Ovary (tissue), 9 donors: Measurements from ENCODE around the gene DHDH. TPM values are rescaled to one million over a fixed set of nuclear protein-coding genes. Genes with fewer than 3 reads are reported as not detected.
A peak's percentile ranks its signal among the peaks of the same experiment; 100 is the strongest.

Experiments
- DNase-seq, 5 donors: peaks; one replicate each; pipeline ENCODE4 v3.0.0-alpha.2; 2019 to 2020
- H3K27ac ChIP-seq, 2 donors: fragments of 200-600 bp; one replicate each; pipeline versions ENCODE4 v1.5.1 to v1.8.0; 2019 to 2022
- H3K27me3 ChIP-seq: fragments of 200-600 bp; one replicate; pipeline ENCODE4 v1.8.0; 2022
- H3K36me3 ChIP-seq: fragments of 200-600 bp; sonication (generic); one replicate; pipeline ENCODE4 v1.5.1; 2019
- H3K4me1 ChIP-seq: one replicate; pipeline ENCODE4 v1.8.1; 2013; ENCODE audit warnings: mild to moderate bottlenecking, moderate library complexity; ENCODE audit not compliant: insufficient read depth
- H3K4me3 ChIP-seq: fragments of 200-600 bp; sonication (generic); one replicate; pipeline ENCODE4 v1.5.1; 2017
- H3K9me3 ChIP-seq, 2 donors: fragments of 200-600 bp in 1 of 2; sonication (generic) in 1 of 2; one replicate each; pipeline versions ENCODE4 v1.5.1 to v1.8.1; 2013 to 2019; ENCODE audit warnings: mild to moderate bottlenecking in 1 of 2, moderate library complexity in 1 of 2
- CTCF ChIP-seq, 3 donors: fragments of 450-650 bp in 2 of 3; fragments of 200-600 bp in 1 of 3; IDR thresholded peaks; one replicate each; pipeline versions ENCODE4 v1.5.1 to v1.8.0; 2016 to 2022; ENCODE audit warnings: antibody characterized with exemption in 3 of 3, mild to moderate bottlenecking in 1 of 3
- EP300 ChIP-seq: sonication (generic); formaldehyde crosslinking; IDR thresholded peaks from one replicate; pipeline ENCODE4 v1.6.1; 2017; ENCODE audit warnings: antibody characterized with exemption
- POLR2A ChIP-seq: fragments of 450-650 bp; IDR thresholded peaks from one replicate; pipeline ENCODE4 v1.6.1; 2017; ENCODE audit warnings: antibody characterized with exemption, mild to moderate bottlenecking, moderate library complexity
- WGBS, 3 donors: extraction: QIAGEN DNeasy Blood & Tissue Kit in 1 of 3; methylation state at CpG; one replicate each; pipeline versions ENCODE4 v1.1.5 to v1.1.7; 2013 to 2017; 5-methylcytosine and 5-hydroxymethylcytosine counted together
- intact Hi-C, 4 donors: fragments of 100-400 bp; cut with DNase I; formaldehyde crosslinking; loops; one replicate each; pipeline versions ENCODE4 v1.11.0 to v1.15.1; 2022 to 2023
- polyA plus RNA-seq, 2 donors: library from polyadenylated mRNA; stranded (reverse); fragments of 200-250 nt in 1 of 2; fragments of 350-450 nt in 1 of 2; fragmentation: Illumina TruSeq in 1 of 2; extraction: RNeasy Lipid Tissue Mini Kit (QIAGEN cat#74804) in 1 of 2; gene quantifications; one replicate each; pipeline ENCODE4 v1.2.3, GENCODE V29; 2013 to 2014
- small RNA-seq: library from RNA; depleted of rRNA; stranded (forward); fragments of <200 nt; gene quantifications from one replicate; pipeline ENCODE3, GENCODE V24; 2016
- total RNA-seq, 7 donors: library from RNA; depleted of rRNA in 2 of 7; stranded (reverse); fragments of >200 nt in 2 of 7; fragmentation: NEBNext Ultra II Directional in 3 of 7; extraction: Animal tissue kit (Norgen Biotek cat#: 25700) in 3 of 7; gene quantifications; one replicate each; pipeline versions ENCODE4 v1.1.0 to v1.2.4, GENCODE V29; 2016 to 2023
- donor health status: DM: no; HTN: no; CAD: no; lungs with moderate emphysema.
- donor health status: DM: no; HTN: no; CAD: no.
- donor health status: Bipolar disorder and iron deficiency.
- donor health status: DM: yes; HTN: yes; CAD: no.
- donor health status: DM: no; HTN: no; CAD: no.
- donor health status: DM: yes; HTN: yes; CAD: no.

Gene DHDH
- total and polyA plus RNA-seq, 9 donors, result 0.28 to 0.78 (median 0.67) TPM; not detected in 4

DNA sequence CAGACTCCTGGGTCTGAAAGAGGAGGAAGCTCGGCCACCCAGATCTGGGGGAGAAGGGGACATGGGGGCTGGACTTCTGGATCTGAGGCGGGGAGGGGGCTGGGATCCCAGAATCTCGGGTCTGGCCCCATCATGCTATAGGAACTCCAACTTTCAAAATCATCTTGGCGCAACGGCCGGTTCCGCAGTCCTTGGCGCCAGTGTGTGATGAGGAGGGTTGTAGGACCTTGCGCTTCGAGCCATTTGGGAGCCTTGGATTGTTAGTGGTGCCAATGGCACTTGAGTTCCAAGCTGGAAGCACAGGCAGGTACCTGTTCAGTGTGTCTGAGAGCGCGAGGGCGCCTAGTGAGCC lies 60.5 kb downstream of the DHDH start:
- TF ChIP-seq EP300, result no peak
- TF ChIP-seq CTCF (IDR thresholded peaks at IDR 0.05), result no peak
- TF ChIP-seq POLR2A, result no peak
- Histone ChIP-seq H3K27me3 (no peaks in the 10 kb centered on the region), H3K4me3 (peak overlapping the region; percentile 78), H3K9me3 (no peaks in the 10 kb centered on the region), H3K27ac (peak overlapping the region; percentile 83 to 86), H3K4me1 (peaks cover 16% of the 10 kb centered on the region), H3K36me3 (no peaks in the 10 kb centered on the region)
- intact Hi-C loops, result no loop called here
- DNase-seq, result no peak
- 0 to 2% (median 1%) methylated on average over 12 to 13 of the region's 13 CpGs for WGBS, 3 donors

Small RNA genes within 50 kb of the gene (small RNA-seq; reads per million reads assigned to genes)
- gene AC026803.1, result not detected

Other genes with a start within 250 kb of the DHDH start
Only the 30 nearest of the 31 such genes appear.
- gene MAMSTR, start 214.0 kb upstream of the DHDH start, total RNA-seq, result 10 to 100 TPM in 5 of 7 donors, 1 to 10 TPM in 2; 1.3 to 17.1 (median 11.2) TPM
- gene MAMSTR, start 214.0 kb upstream of the DHDH start, polyA plus RNA-seq, result 1 to 10 TPM; 3.7 to 5.7 TPM
- gene RASIP1, start 193.1 kb upstream of the DHDH start, total RNA-seq, result 10 to 100 TPM in 5 of 7 donors, 1 to 10 TPM in 2; 4.9 to 25.9 (median 14.2) TPM
- 10 to 100 TPM in 1 of 2 donors, 1 to 10 TPM in 1; 4.1 to 18.4 TPM for gene RASIP1, start 193.1 kb upstream of the DHDH start, polyA plus RNA-seq
- under 1 TPM in 2 of 7 donors, not detected in 5; 0.11 to 0.67 TPM for gene IZUMO1, start 186.8 kb upstream of the DHDH start, total RNA-seq
- gene IZUMO1, start 186.8 kb upstream of the DHDH start, polyA plus RNA-seq, result under 1 TPM; 0.08 to 0.13 TPM
- gene FUT1, start 181.1 kb upstream of the DHDH start, total RNA-seq, result 1 to 10 TPM in 3 of 7 donors, under 1 TPM in 4; 0.48 to 4.0 (median 0.87) TPM
- gene FUT1, start 181.1 kb upstream of the DHDH start, polyA plus RNA-seq, result 1 to 10 TPM; 1.3 to 1.4 TPM
- not detected for gene FGF21, start 178.2 kb upstream of the DHDH start, total RNA-seq
- gene FGF21, start 178.2 kb upstream of the DHDH start, polyA plus RNA-seq, result not detected
- 10 to 100 TPM; 29.1 to 73.6 (median 55.5) TPM for gene BCAT2, start 122.7 kb upstream of the DHDH start, total RNA-seq
- 10 to 100 TPM in 1 of 2 donors, 1 to 10 TPM in 1; 7.8 to 70.5 TPM for gene BCAT2, start 122.7 kb upstream of the DHDH start, polyA plus RNA-seq
- 10 to 100 TPM; 22.9 to 82.8 (median 46.1) TPM for gene HSD17B14, start 97.2 kb upstream of the DHDH start, total RNA-seq
- 10 to 100 TPM; 10.6 to 78.7 TPM for gene HSD17B14, start 97.2 kb upstream of the DHDH start, polyA plus RNA-seq
- 10 to 100 TPM; 18.3 to 96.5 (median 52.7) TPM for gene PLEKHA4, start 65.1 kb upstream of the DHDH start, total RNA-seq
- gene PLEKHA4, start 65.1 kb upstream of the DHDH start, polyA plus RNA-seq, result 10 to 100 TPM; 18.8 to 50.9 TPM
- gene PPP1R15A, start 61.3 kb upstream of the DHDH start, total RNA-seq, result 100 to 1,000 TPM in 1 of 7 donors, 10 to 100 TPM in 6; 22.8 to 156 (median 40.1) TPM
- gene PPP1R15A, start 61.3 kb upstream of the DHDH start, polyA plus RNA-seq, result 10 to 100 TPM; 63.2 to 66.2 TPM
- 1 to 10 TPM in 5 of 7 donors, not detected in 2; 1.8 to 3.3 (median 2.5) TPM for gene TULP2, start 35.0 kb upstream of the DHDH start, total RNA-seq
- gene TULP2, start 35.0 kb upstream of the DHDH start, polyA plus RNA-seq, result under 1 TPM; 0.35 to 0.40 TPM
- gene NUCB1, start 33.4 kb upstream of the DHDH start, total RNA-seq, result 100 to 1,000 TPM; 128 to 249 (median 189) TPM
- gene NUCB1, start 33.4 kb upstream of the DHDH start, polyA plus RNA-seq, result 100 to 1,000 TPM; 141 to 230 TPM
- gene BAX, start 21.2 kb downstream of the DHDH start, total RNA-seq, result 10 to 100 TPM; 10.6 to 57.7 (median 45.9) TPM
- gene BAX, start 21.2 kb downstream of the DHDH start, polyA plus RNA-seq, result 10 to 100 TPM; 14.6 to 48.1 TPM
- 1,000 to 10,000 TPM; 1,608 to 2,908 (median 2,022) TPM for gene FTL, start 31.6 kb downstream of the DHDH start, total RNA-seq
- gene FTL, start 31.6 kb downstream of the DHDH start, polyA plus RNA-seq, result 1,000 to 10,000 TPM; 2,697 to 3,617 TPM
- 10 to 100 TPM; 16.3 to 33.6 (median 29.0) TPM for gene GYS1, start 59.6 kb downstream of the DHDH start, total RNA-seq
- 10 to 100 TPM; 17.0 to 32.5 TPM for gene GYS1, start 59.6 kb downstream of the DHDH start, polyA plus RNA-seq
- 100 to 1,000 TPM in 1 of 7 donors, 10 to 100 TPM in 6; 44.8 to 101 (median 56.6) TPM for gene RUVBL2, start 60.2 kb downstream of the DHDH start, total RNA-seq
- gene RUVBL2, start 60.2 kb downstream of the DHDH start, polyA plus RNA-seq, result 10 to 100 TPM; 11.4 to 53.1 TPM
- gene LHB, start 83.4 kb downstream of the DHDH start, total RNA-seq, result not detected
- not detected for gene LHB, start 83.4 kb downstream of the DHDH start, polyA plus RNA-seq
- not detected for gene CGB3, start 90.6 kb downstream of the DHDH start, total RNA-seq
- not detected for gene CGB3, start 90.6 kb downstream of the DHDH start, polyA plus RNA-seq
- gene CGB2, start 98.2 kb downstream of the DHDH start, total RNA-seq, result not detected
- gene CGB2, start 98.2 kb downstream of the DHDH start, polyA plus RNA-seq, result not detected
- gene CGB1, start 103.2 kb downstream of the DHDH start, total RNA-seq, result not detected
- gene CGB1, start 103.2 kb downstream of the DHDH start, polyA plus RNA-seq, result not detected
- not detected for gene CGB5, start 110.1 kb downstream of the DHDH start, total RNA-seq
- gene CGB5, start 110.1 kb downstream of the DHDH start, polyA plus RNA-seq, result not detected
- gene CGB8, start 115.4 kb downstream of the DHDH start, total RNA-seq, result under 1 TPM in 1 of 7 donors, not detected in 6; 0.46 TPM
- not detected for gene CGB8, start 115.4 kb downstream of the DHDH start, polyA plus RNA-seq
- not detected for gene CGB7, start 124.0 kb downstream of the DHDH start, total RNA-seq
- under 1 TPM in 1 of 2 donors, not detected in 1; 0.15 TPM for gene CGB7, start 124.0 kb downstream of the DHDH start, polyA plus RNA-seq
- under 1 TPM in 3 of 7 donors, not detected in 4; 0.23 to 0.46 (median 0.27) TPM for gene NTF4, start 131.1 kb downstream of the DHDH start, total RNA-seq
- under 1 TPM in 1 of 2 donors, not detected in 1; 0.13 TPM for gene NTF4, start 131.1 kb downstream of the DHDH start, polyA plus RNA-seq
- gene KCNA7, start 139.0 kb downstream of the DHDH start, total RNA-seq, result not detected
- not detected for gene KCNA7, start 139.0 kb downstream of the DHDH start, polyA plus RNA-seq
- gene SNRNP70, start 151.8 kb downstream of the DHDH start, total RNA-seq, result 100 to 1,000 TPM; 181 to 284 (median 252) TPM
- 100 to 1,000 TPM; 133 to 366 TPM for gene SNRNP70, start 151.8 kb downstream of the DHDH start, polyA plus RNA-seq
- gene LIN7B, start 180.7 kb downstream of the DHDH start, total RNA-seq, result 1 to 10 TPM; 6.6 to 9.8 (median 8.5) TPM
- gene LIN7B, start 180.7 kb downstream of the DHDH start, polyA plus RNA-seq, result 1 to 10 TPM in 1 of 2 donors, under 1 TPM in 1; 0.82 to 8.9 TPM
- gene C19orf73, start 185.4 kb downstream of the DHDH start, total RNA-seq, result 1 to 10 TPM in 1 of 7 donors, under 1 TPM in 3, not detected in 3; 0.45 to 1.5 (median 0.46) TPM
- under 1 TPM in 1 of 2 donors, not detected in 1; 0.42 TPM for gene C19orf73, start 185.4 kb downstream of the DHDH start, polyA plus RNA-seq
- 1 to 10 TPM in 6 of 7 donors, under 1 TPM in 1; 0.72 to 6.1 (median 3.2) TPM for gene PPFIA3, start 185.8 kb downstream of the DHDH start, total RNA-seq
- gene PPFIA3, start 185.8 kb downstream of the DHDH start, polyA plus RNA-seq, result 1 to 10 TPM in 1 of 2 donors, under 1 TPM in 1; 0.55 to 5.8 TPM
- gene HRC, start 221.7 kb downstream of the DHDH start, total RNA-seq, result 1 to 10 TPM in 5 of 7 donors, under 1 TPM in 2; 0.36 to 3.0 (median 2.1) TPM
- 10 to 100 TPM in 1 of 2 donors, 1 to 10 TPM in 1; 4.0 to 10.5 TPM for gene HRC, start 221.7 kb downstream of the DHDH start, polyA plus RNA-seq
- gene TRPM4, start 224.1 kb downstream of the DHDH start, total RNA-seq, result 10 to 100 TPM in 2 of 7 donors, 1 to 10 TPM in 5; 1.2 to 12.2 (median 8.2) TPM
- gene TRPM4, start 224.1 kb downstream of the DHDH start, polyA plus RNA-seq, result 1 to 10 TPM; 1.1 to 5.1 TPM